ENCODE results near the gene PITPNM1.
"Not testable (repeated sequence)": the region's sequence is repeated elsewhere in the genome, so short reads cannot be mapped to it uniquely, and the experiment has no call there.

PITPNM1 gene

DNA sequence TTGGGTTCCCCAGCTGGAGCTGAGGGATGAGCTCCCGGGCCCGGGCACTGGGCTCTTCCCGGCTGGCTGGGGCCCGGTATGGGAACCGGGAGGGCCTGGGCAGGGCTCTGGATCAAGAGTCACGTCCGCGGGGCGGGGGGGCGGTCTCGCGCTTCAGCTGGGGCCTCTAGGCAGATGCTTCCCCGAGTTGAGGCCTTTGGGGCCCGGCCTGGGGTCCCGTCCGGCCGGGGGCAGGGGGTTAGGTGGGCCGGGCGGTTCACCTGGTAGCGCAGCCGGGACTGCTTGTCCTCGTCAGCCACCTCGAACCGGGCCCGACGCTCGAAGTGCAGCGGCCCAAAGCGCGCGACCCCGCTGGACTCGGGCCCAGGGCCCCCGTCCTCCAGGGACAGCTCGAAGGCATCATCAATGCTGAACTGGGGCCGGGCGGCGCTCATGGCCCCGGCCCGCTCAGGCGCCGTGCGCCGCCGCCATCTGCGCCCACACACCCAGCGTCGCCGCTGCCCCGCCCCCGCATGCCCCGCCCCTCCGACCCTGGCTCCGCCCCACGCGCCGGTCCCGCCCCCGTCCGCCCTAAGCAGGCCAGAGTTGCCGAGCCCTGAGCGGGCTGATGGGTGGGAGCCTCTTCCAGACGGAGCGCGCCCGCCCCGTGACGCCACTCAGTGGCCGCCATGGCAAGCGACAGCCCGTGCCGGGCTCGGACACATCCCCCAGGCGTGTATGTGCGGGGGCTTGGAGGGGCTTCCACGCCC, 36.2 kb downstream of the PITPNM1 start, which contains the start of gene TMEM134:
Gene TMEM134, minus strand, starts transcription at position 493 of the 749 bp plus-strand sequence. Its CDS starts 59 bp downstream, at position 434.
- TF ChIP-seq, protein P1, sequence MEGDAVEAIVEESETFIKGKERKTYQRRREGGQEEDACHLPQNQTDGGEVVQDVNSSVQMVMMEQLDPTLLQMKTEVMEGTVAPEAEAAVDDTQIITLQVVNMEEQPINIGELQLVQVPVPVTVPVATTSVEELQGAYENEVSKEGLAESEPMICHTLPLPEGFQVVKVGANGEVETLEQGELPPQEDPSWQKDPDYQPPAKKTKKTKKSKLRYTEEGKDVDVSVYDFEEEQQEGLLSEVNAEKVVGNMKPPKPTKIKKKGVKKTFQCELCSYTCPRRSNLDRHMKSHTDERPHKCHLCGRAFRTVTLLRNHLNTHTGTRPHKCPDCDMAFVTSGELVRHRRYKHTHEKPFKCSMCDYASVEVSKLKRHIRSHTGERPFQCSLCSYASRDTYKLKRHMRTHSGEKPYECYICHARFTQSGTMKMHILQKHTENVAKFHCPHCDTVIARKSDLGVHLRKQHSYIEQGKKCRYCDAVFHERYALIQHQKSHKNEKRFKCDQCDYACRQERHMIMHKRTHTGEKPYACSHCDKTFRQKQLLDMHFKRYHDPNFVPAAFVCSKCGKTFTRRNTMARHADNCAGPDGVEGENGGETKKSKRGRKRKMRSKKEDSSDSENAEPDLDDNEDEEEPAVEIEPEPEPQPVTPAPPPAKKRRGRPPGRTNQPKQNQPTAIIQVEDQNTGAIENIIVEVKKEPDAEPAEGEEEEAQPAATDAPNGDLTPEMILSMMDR (IDR thresholded peaks at IDR 0.05): peak; percentile 68
- Histone ChIP-seq H3K9me3 (no peaks in the 10 kb centered on the region), H3K36me3 (no peaks in the 10 kb centered on the region), H3K4me3 (ENCODE audit: low read depth in 1 of 2, low read length in 1 of 2) (peak within 1 kb of the TSS; percentile 69 to 91), H3K4me1 (ENCODE audit: control insufficient read depth in 1 of 2, insufficient read depth in 1 of 2, low read depth in 1 of 2, low read length in 1 of 2) (peaks cover 25 to 37% of the 10 kb centered on the region in 2 experiments), H3K27ac (peak within 1 kb of the TSS; percentile 73), H3K27me3 (no peaks in the 10 kb centered on the region)

DNA sequence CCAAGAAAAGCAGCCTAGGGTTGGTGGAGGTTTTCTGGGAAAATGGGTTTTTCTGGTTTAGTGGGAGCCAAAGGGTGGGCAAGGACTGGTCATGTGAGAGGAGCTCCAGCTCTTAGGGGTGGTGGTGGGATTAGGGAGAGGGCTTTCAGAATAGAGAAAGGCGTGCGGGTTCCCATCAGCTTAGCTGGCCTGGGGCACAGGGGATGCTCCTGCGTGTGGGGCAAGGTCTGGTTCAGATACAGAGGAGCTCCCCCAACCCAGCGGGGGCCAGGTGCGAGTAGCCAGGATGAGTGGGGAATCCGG, 36.8 kb downstream of the PITPNM1 start:
- Histone ChIP-seq H3K9me3 (no peaks in the 10 kb centered on the region), H3K4me1 (ENCODE audit: control insufficient read depth in 1 of 2, insufficient read depth in 1 of 2, low read depth in 1 of 2, low read length in 1 of 2) (peaks cover 27 to 39% of the 10 kb centered on the region in 2 experiments), H3K27ac (peak overlapping the region; percentile 73), H3K36me3 (no peaks in the 10 kb centered on the region), H3K27me3 (no peaks in the 10 kb centered on the region), H3K4me3 (ENCODE audit: low read depth in 1 of 2, low read length in 1 of 2) (peak overlapping the region; percentile 69 to 91)
- TF ChIP-seq, protein P1 (IDR thresholded peaks at IDR 0.05): no peak

DNA sequence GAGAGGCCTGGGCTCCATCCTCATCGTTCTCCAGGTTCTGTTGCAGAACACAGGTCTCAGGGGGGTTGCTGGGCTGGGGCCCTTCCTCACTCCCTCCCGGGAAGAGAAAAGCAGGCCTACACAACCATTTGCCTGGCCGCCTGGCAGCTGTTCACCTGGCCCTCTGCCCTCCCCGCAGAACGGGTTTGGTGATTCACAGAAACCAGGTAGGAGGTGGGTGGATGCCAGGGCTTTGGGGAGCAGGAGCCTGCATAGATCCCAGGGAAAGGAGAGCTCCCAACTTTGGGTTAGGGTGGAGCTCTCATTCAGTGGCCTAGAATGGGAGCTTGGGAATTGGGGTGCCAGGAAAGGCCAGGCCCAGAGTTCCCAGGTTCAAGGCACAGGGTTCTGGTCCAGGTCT, 37.1 kb downstream of the PITPNM1 start:
- peak overlapping the region; percentile 69 to 91 for H3K4me3 ChIP-seq (ENCODE audit: low read depth in 1 of 2, low read length in 1 of 2)
- no peaks in the 10 kb centered on the region for H3K36me3 ChIP-seq
- peak overlapping the region; percentile 73 for H3K27ac ChIP-seq
- TF ChIP-seq, protein P1 (IDR thresholded peaks at IDR 0.05): no peak
- H3K27me3 ChIP-seq: no peaks in the 10 kb centered on the region
- no peaks in the 10 kb centered on the region for H3K9me3 ChIP-seq
- peaks cover 27 to 39% of the 10 kb centered on the region in 2 experiments for H3K4me1 ChIP-seq (ENCODE audit: control insufficient read depth in 1 of 2, insufficient read depth in 1 of 2, low read depth in 1 of 2, low read length in 1 of 2)

DNA sequence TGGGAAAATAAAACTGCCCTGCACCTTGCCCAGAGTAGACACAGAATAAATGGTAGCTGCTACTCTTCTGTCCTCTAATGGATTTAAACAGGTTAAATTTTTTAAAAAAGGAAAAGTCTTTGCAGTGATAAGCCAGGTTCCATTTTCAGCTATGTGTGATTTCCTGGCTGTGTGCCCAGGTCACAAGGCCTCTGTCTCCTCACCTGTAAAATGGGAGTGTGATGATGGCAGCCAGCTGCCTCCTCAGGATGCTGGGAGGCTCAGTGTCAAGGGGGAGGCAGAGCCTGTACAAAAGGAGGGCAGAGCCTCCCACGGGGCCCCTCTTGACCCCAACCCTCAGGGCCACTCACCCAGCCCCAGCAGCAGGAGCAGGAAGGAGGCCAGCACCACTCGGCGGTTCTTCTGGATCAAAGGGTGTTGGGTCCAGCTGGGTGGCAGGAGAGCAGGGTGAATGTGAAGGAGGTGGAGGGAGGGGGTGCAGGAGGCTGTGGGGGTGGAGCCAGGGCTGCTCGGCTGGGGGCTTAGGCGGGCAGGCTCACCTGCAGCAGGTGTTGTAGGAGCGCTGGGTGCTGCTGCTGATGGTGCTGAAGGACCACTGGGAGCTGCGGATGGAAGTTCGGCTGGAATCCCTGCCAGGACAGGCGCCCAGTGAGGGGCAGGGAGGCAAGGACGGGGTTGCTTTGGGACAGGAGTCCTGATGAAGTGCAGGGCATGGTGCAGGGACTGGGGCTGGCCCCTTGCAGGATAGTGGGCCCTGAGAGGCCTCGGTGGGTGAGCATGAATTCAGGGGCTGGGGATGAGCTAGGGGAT, 38.0 kb downstream of the PITPNM1 start:
- H3K27me3 ChIP-seq: no peaks in the 10 kb centered on the region
- no peaks in the 10 kb centered on the region for H3K9me3 ChIP-seq
- TF ChIP-seq, protein P1 (IDR thresholded peaks at IDR 0.05): no peak
- peak overlapping the region; percentile 43 for H3K27ac ChIP-seq
- H3K4me3 ChIP-seq (ENCODE audit: low read depth in 1 of 2, low read length in 1 of 2): no peak overlapping the region
- H3K36me3 ChIP-seq: no peaks in the 10 kb centered on the region
- H3K4me1 ChIP-seq (ENCODE audit: control insufficient read depth in 1 of 2, insufficient read depth in 1 of 2, low read depth in 1 of 2, low read length in 1 of 2): peaks cover 27 to 39% of the 10 kb centered on the region in 2 experiments

DNA sequence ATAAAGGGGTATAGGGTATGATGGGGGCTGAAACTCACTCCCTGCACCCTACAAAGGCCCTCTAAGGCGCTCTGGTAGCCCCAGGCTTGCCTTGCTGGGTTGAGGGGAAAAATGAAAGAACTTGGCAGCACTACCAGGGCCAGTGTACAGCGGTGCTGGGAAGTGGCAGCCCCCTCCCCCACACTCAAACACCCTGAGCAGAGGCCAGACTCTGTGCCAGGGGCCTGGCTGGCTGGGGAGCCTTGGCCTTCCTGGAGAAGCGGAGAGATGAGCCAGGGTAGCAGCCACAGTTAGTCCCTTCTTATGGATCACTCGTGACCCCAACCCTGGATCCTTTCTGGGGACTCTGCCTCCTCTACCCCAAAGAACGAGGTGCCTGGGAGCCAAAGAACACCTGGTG, 38.8 kb downstream of the PITPNM1 start:
- Histone ChIP-seq H3K9me3 (no peaks in the 10 kb centered on the region), H3K27me3 (no peaks in the 10 kb centered on the region), H3K4me1 (ENCODE audit: control insufficient read depth in 1 of 2, insufficient read depth in 1 of 2, low read depth in 1 of 2, low read length in 1 of 2) (peaks cover 27 to 39% of the 10 kb centered on the region in 2 experiments), H3K4me3 (ENCODE audit: low read depth in 1 of 2, low read length in 1 of 2) (no peak overlapping the region), H3K36me3 (no peaks in the 10 kb centered on the region), H3K27ac (peak overlapping the region; percentile 43)
- TF ChIP-seq, protein P1 (IDR thresholded peaks at IDR 0.05): no peak

DNA sequence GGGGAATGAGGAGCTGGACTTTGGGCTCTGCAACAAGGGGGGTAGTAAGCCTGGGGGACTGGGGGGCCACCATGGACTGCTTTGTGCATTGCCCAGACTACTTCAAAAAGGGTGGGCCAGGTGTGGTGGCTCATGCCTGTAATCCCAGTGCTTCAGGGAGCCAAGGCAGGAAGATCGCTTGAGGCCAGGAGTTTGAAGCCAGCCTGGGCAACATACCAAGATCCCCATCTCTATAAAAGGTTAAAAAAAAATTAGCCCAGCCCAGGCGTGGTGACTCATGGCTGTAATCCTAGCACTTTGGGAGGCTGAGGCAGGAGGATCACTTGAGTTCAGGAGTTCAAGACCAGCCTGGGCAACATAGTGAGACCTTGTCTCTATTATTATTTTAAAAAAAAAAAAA, 39.6 kb downstream of the PITPNM1 start:
- H3K9me3 ChIP-seq, H3K27me3 ChIP-seq, H3K36me3 ChIP-seq: not testable (repeated sequence)
- H3K4me3 ChIP-seq (ENCODE audit: low read depth in 1 of 2, low read length in 1 of 2): peak overlapping the region; percentile 75 to 87
- peaks cover 27 to 39% of the 10 kb centered on the region in 2 experiments for H3K4me1 ChIP-seq (ENCODE audit: control insufficient read depth in 1 of 2, insufficient read depth in 1 of 2, low read depth in 1 of 2, low read length in 1 of 2)
- H3K27ac ChIP-seq: peak overlapping the region; percentile 95

Data from neutrophil (primary cell).